ENCODE measurements around the gene EOMES. TPM values are rescaled to one million over a fixed set of nuclear protein-coding genes. Genes with fewer than 3 reads are reported as not detected.

EOMES gene
- total and polyA plus RNA-seq, 2 of the 8 experiments (the other 6 are each of a cell fraction or from before 2014, with no cell fraction given) = 0.09 to 0.47 TPM

- TF ChIP-seq TAF1 (IDR thresholded peaks at IDR 0.05; ENCODE audit: low read depth, low read length) (no peak), ATF2 (IDR thresholded peaks at IDR 0.05; ENCODE audit: low read length) (no peak), TBP (IDR thresholded peaks at IDR 0.05; ENCODE audit: low read depth, low read length) (no peak), SAP30 (IDR thresholded peaks at IDR 0.05; ENCODE audit: insufficient read depth, insufficient replicate concordance, low read length) (no peak), EZH2 (IDR thresholded peaks at IDR 0.05; ENCODE audit: low read depth, low read length, severe bottlenecking) (peak; percentile 63), BCL11A (IDR thresholded peaks at IDR 0.05; ENCODE audit: low read depth in 2 of 2, low read length in 2 of 2) (no peak), GTF2F1 (IDR thresholded peaks at IDR 0.05; ENCODE audit: borderline replicate concordance, low read depth, low read length) (no peak), SIN3A (conservative IDR thresholded peaks at IDR 0.05 in 1 of 2, IDR thresholded peaks at IDR 0.05 in 1 of 2; ENCODE audit: low read depth in 1 of 2, low read length in 2 of 2) (no peak), FOSL1 (IDR thresholded peaks at IDR 0.05; ENCODE audit: insufficient read depth, low read depth, low read length) (no peak), KDM5A (IDR thresholded peaks at IDR 0.05; ENCODE audit: low read length) (no peak), SIX5 (IDR thresholded peaks at IDR 0.05; ENCODE audit: low read depth, low read length) (no peak), EP300 (IDR thresholded peaks at IDR 0.05; ENCODE audit: borderline replicate concordance in 1 of 2, low read depth in 2 of 2, low read length in 2 of 2) (no peak), CBX5 (IDR thresholded peaks at IDR 0.05; ENCODE audit: low read depth, low read length) (no peak), JUND (IDR thresholded peaks at IDR 0.05; ENCODE audit: low read length) (no peak), TEAD4 (IDR thresholded peaks at IDR 0.05; ENCODE audit: low read depth, low read length) (no peak), GABPA (IDR thresholded peaks at IDR 0.05; ENCODE audit: borderline replicate concordance, insufficient read depth, low read length) (no peak), TAF7 (optimal IDR thresholded peaks at IDR 0.05; ENCODE audit: borderline replicate concordance, low read depth, low read length) (no peak), SRF (IDR thresholded peaks at IDR 0.05; ENCODE audit: low read depth, low read length) (no peak)
- TF ChIP-seq, protein P1, sequence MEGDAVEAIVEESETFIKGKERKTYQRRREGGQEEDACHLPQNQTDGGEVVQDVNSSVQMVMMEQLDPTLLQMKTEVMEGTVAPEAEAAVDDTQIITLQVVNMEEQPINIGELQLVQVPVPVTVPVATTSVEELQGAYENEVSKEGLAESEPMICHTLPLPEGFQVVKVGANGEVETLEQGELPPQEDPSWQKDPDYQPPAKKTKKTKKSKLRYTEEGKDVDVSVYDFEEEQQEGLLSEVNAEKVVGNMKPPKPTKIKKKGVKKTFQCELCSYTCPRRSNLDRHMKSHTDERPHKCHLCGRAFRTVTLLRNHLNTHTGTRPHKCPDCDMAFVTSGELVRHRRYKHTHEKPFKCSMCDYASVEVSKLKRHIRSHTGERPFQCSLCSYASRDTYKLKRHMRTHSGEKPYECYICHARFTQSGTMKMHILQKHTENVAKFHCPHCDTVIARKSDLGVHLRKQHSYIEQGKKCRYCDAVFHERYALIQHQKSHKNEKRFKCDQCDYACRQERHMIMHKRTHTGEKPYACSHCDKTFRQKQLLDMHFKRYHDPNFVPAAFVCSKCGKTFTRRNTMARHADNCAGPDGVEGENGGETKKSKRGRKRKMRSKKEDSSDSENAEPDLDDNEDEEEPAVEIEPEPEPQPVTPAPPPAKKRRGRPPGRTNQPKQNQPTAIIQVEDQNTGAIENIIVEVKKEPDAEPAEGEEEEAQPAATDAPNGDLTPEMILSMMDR (IDR thresholded peaks at IDR 0.05; ENCODE audit: control extremely low read depth in 1 of 3, insufficient read depth in 1 of 3, low read depth in 1 of 3, low read length in 3 of 3) = no peak
Observed at GRCh38 chr3:27730774-27731659, 8.9 kb upstream of the EOMES start (continued).

Measured in H1 (cell line).